Measurements from ENCODE around the gene NTS.

NTS gene

GRCh38 chr12:85874031-85874461 is at the start of gene NTS:
Gene NTS (plus strand): TSS chr12:85874295. CDS start chr12:85874404, 109 bp downstream.
- no peak for DNase-seq

- DNase-seq, result no peak
These were observed 48.3 kb upstream of the NTS start for GRCh38 chr12:85825746-85826145.

GRCh38 chr12:85828576-85828975 is 45.5 kb upstream of the NTS start:
- DNase-seq, result no peak

GRCh38 chr12:85829391-85829790 is 44.7 kb upstream of the NTS start:
- peak; percentile 49 for DNase-seq

GRCh38 chr12:85831327-85831990 is 42.6 kb upstream of the NTS start:
- no peak for DNase-seq

GRCh38 chr12:85833579-85833978 is 40.5 kb upstream of the NTS start:
- DNase-seq, result no peak

GRCh38 chr12:85834378-85834777 is 39.7 kb upstream of the NTS start:
- no peak for DNase-seq

- DNase-seq, result no peak
These were observed 38.5 kb upstream of the NTS start for GRCh38 chr12:85835426-85836196.

GRCh38 chr12:85836197-85837090 is 37.7 kb upstream of the NTS start, which contains the start of gene RASSF9:
Gene RASSF9 (minus strand): TSS chr12:85836409. CDS start chr12:85836201, 208 bp downstream.
- DNase-seq, result no peak

- DNase-seq, result no peak
These were observed 30.3 kb upstream of the NTS start for GRCh38 chr12:85843606-85844310.

- no peak for DNase-seq
These were observed 24.8 kb upstream of the NTS start for GRCh38 chr12:85849344-85849743.

- DNase-seq, result no peak
These were observed 18.8 kb upstream of the NTS start for GRCh38 chr12:85855305-85855704.

GRCh38 chr12:85856966-85857365 is 17.1 kb upstream of the NTS start:
- no peak for DNase-seq

GRCh38 chr12:85865890-85866289 is 8.2 kb upstream of the NTS start:
- no peak for DNase-seq

- peak; percentile 56 for DNase-seq
These were observed 6.9 kb upstream of the NTS start for GRCh38 chr12:85866986-85867776.

- DNase-seq, result peak; percentile 65
These were observed 1.5 kb upstream of the NTS start for GRCh38 chr12:85872497-85873091.

- no peak for DNase-seq
These were observed 3.4 kb downstream of the NTS start for GRCh38 chr12:85877459-85877858.

- DNase-seq, result no peak
These were observed 9.7 kb downstream of the NTS start for GRCh38 chr12:85883763-85884162.

- DNase-seq, result no peak
These were observed 20.6 kb downstream of the NTS start for GRCh38 chr12:85894653-85895052.

GRCh38 chr12:85920324-85920947 is 46.3 kb downstream of the NTS start:
- no peak for DNase-seq

Measured in amniotic stem cell (primary cell).